ENCODE results near the gene AGMO. TPM values are rescaled to one million over a fixed set of nuclear protein-coding genes. Genes with fewer than 3 reads are reported as not detected.

AGMO gene
- polyA plus RNA-seq, 1 donor (not counting 4 experiments of a cell fraction or from before 2014, with no cell fraction given) = not detected

DNA sequence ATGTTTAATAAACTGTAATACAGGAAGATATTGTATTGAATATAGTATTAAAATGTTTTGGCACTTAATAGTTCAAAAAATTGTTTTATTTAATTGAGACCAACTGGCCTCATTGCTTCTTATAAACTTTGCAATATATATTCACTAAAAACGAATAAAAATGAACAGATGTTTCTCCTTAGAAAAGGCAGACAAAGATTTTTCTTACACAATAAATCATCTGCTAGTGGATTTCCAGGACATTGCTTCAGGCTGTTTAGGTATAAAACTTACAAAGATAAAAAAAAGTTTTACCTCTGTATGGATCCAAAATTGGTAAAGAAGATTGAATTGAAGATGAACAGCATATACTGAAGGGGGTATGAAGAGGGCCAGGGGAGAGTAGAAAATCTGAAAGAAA lies 143.6 kb downstream of the AGMO start:
- no peak for DNase-seq (ENCODE audit: low read depth, low spot score)
- H2AFZ ChIP-seq (ENCODE audit: control insufficient read depth, low read length) = no peak overlapping the region
- no peak for TF ChIP-seq EZH2 (IDR thresholded peaks at IDR 0.05; ENCODE audit: low read length)
- TF ChIP-seq, protein P1, sequence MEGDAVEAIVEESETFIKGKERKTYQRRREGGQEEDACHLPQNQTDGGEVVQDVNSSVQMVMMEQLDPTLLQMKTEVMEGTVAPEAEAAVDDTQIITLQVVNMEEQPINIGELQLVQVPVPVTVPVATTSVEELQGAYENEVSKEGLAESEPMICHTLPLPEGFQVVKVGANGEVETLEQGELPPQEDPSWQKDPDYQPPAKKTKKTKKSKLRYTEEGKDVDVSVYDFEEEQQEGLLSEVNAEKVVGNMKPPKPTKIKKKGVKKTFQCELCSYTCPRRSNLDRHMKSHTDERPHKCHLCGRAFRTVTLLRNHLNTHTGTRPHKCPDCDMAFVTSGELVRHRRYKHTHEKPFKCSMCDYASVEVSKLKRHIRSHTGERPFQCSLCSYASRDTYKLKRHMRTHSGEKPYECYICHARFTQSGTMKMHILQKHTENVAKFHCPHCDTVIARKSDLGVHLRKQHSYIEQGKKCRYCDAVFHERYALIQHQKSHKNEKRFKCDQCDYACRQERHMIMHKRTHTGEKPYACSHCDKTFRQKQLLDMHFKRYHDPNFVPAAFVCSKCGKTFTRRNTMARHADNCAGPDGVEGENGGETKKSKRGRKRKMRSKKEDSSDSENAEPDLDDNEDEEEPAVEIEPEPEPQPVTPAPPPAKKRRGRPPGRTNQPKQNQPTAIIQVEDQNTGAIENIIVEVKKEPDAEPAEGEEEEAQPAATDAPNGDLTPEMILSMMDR (optimal IDR thresholded peaks at IDR 0.05 in 1 of 3, IDR thresholded peaks at IDR 0.05 in 1 of 3, conservative IDR thresholded peaks at IDR 0.05 in 1 of 3; ENCODE audit: extremely low read depth in 1 of 3, insufficient read depth in 2 of 3, low read length in 3 of 3) = no peak
- no peak overlapping the region for H3K4me3 ChIP-seq (ENCODE audit: control insufficient read depth in 2 of 3, extremely low read depth in 1 of 3, insufficient read depth in 2 of 3, low read depth in 1 of 3, low read length in 3 of 3)
- no peaks in the 10 kb centered on the region for H3K4me1 ChIP-seq (ENCODE audit: control insufficient read depth, extremely low read depth, insufficient read depth, low read length)
- H3K36me3 ChIP-seq (ENCODE audit: control insufficient read depth in 2 of 2, extremely low read depth in 1 of 2, insufficient read depth in 2 of 2, low read length in 2 of 2) = no peaks in the 10 kb centered on the region
- H3K9me1 ChIP-seq (ENCODE audit: control insufficient read depth, extremely low read depth, insufficient read depth, low read length) = no peaks in the 10 kb centered on the region
- H3K79me2 ChIP-seq (ENCODE audit: control insufficient read depth, insufficient read depth, low read length) = no peaks in the 10 kb centered on the region
- no peak overlapping the region for H3K27ac ChIP-seq (ENCODE audit: control insufficient read depth, insufficient read depth, low read length)
- FAIRE-seq = no peak
- no peaks in the 10 kb centered on the region for H3K9me3 ChIP-seq (ENCODE audit: control insufficient read depth, low read depth, low read length)
- dilution Hi-C loops (cut with MboI; ENCODE audit: extremely low pct_ligation_motif_present, low sequenced_read_pairs) = no loop called here
- H3K4me2 ChIP-seq (ENCODE audit: control insufficient read depth, extremely low read depth, insufficient read depth, low read depth, low read length) = no peak overlapping the region
- H3K9ac ChIP-seq (ENCODE audit: control insufficient read depth, extremely low read depth, insufficient read depth, low read length) = no peak overlapping the region
- H3K27me3 ChIP-seq (ENCODE audit: control insufficient read depth, extremely low read depth, insufficient read depth, low read length) = no peaks in the 10 kb centered on the region
- no peaks in the 10 kb centered on the region for H4K20me1 ChIP-seq (ENCODE audit: control insufficient read depth, extremely low read depth, insufficient read depth, low read length)

DNA sequence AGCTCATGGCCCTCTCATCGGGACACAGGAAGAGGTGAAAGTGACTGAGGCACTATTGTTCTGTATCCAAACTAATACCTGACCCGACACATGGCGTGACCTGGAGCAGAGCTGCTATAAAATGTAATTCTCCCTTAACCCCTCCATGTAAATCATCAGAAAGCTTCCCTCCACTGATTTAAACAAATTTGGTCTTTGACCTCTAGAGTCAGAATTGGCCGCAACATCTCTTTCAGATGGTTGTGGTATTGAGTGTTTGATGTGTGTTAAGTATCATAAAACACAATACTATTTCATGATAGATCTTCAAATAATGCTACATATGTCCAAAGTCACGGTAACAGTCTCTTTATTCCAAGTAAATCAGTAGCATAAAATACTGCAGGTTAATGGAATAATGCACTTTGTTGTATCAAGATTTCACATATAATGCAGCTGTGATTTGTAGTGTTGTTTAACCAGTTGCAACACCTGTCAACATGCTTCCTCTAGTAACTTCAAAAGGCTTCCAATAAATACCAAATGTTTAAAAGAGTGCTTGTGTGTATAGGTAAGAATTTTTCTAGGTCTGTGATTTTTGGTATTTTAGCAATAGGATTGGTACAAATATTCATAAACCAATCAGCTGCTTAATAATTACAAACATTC lies 144.3 kb downstream of the AGMO start:
- no peaks in the 10 kb centered on the region for H3K27me3 ChIP-seq (ENCODE audit: control insufficient read depth, extremely low read depth, insufficient read depth, low read length)
- no peak overlapping the region for H2AFZ ChIP-seq (ENCODE audit: control insufficient read depth, low read length)
- no peak overlapping the region for H3K27ac ChIP-seq (ENCODE audit: control insufficient read depth, insufficient read depth, low read length)
- DNase-seq (ENCODE audit: low read depth, low spot score) = no peak
- no peak overlapping the region for H3K4me3 ChIP-seq (ENCODE audit: control insufficient read depth in 2 of 3, extremely low read depth in 1 of 3, insufficient read depth in 2 of 3, low read depth in 1 of 3, low read length in 3 of 3)
- no peaks in the 10 kb centered on the region for H4K20me1 ChIP-seq (ENCODE audit: control insufficient read depth, extremely low read depth, insufficient read depth, low read length)
- H3K4me2 ChIP-seq (ENCODE audit: control insufficient read depth, extremely low read depth, insufficient read depth, low read depth, low read length) = no peak overlapping the region
- no peak for FAIRE-seq
- H3K79me2 ChIP-seq (ENCODE audit: control insufficient read depth, insufficient read depth, low read length) = no peaks in the 10 kb centered on the region
- dilution Hi-C loops (cut with MboI; ENCODE audit: extremely low pct_ligation_motif_present, low sequenced_read_pairs) = no loop called here
- no peaks in the 10 kb centered on the region for H3K36me3 ChIP-seq (ENCODE audit: control insufficient read depth in 2 of 2, extremely low read depth in 1 of 2, insufficient read depth in 2 of 2, low read length in 2 of 2)
- H3K9me1 ChIP-seq (ENCODE audit: control insufficient read depth, extremely low read depth, insufficient read depth, low read length) = no peaks in the 10 kb centered on the region
- no peak for TF ChIP-seq EZH2 (IDR thresholded peaks at IDR 0.05; ENCODE audit: low read length)
- TF ChIP-seq, protein P1 (optimal IDR thresholded peaks at IDR 0.05 in 1 of 3, IDR thresholded peaks at IDR 0.05 in 1 of 3, conservative IDR thresholded peaks at IDR 0.05 in 1 of 3; ENCODE audit: extremely low read depth in 1 of 3, insufficient read depth in 2 of 3, low read length in 3 of 3) = no peak
- H3K9ac ChIP-seq (ENCODE audit: control insufficient read depth, extremely low read depth, insufficient read depth, low read length) = no peak overlapping the region
- no peaks in the 10 kb centered on the region for H3K9me3 ChIP-seq (ENCODE audit: control insufficient read depth, low read depth, low read length)
- no peaks in the 10 kb centered on the region for H3K4me1 ChIP-seq (ENCODE audit: control insufficient read depth, extremely low read depth, insufficient read depth, low read length)

Measured in keratinocyte (primary cell).